Chondrocyte (in vitro differentiated cells): ENCODE results near the gene GRIP2. TPM values are rescaled to one million over a fixed set of nuclear protein-coding genes. Genes with fewer than 3 reads are reported as not detected.

Source experiments
- DNase-seq: peaks from one replicate; pipeline ENCODE4 v3.0.0; 2021; ENCODE audit warnings: mixed read lengths, low spot score
- H3K27ac Mint-ChIP-seq: one replicate; pipeline ENCODE4 v1.8.0; 2021; ENCODE audit warnings: mild to moderate bottlenecking, moderate library complexity, mixed read lengths; ENCODE audit not compliant: unreplicated experiment
- H3K27me3 Mint-ChIP-seq: 2 replicates; pipeline ENCODE4 v1.8.0; 2021; ENCODE audit warnings: low read depth, mixed read lengths
- H3K36me3 Mint-ChIP-seq: 2 replicates; pipeline ENCODE4 v1.8.0; 2021; ENCODE audit warnings: low read depth, mixed read lengths
- H3K4me1 Mint-ChIP-seq: 2 replicates; pipeline ENCODE4 v1.8.0; 2021; ENCODE audit warnings: low read depth, mild to moderate bottlenecking, mixed read lengths
- H3K4me3 Mint-ChIP-seq: one replicate; pipeline ENCODE4 v1.8.0; 2021; ENCODE audit warnings: mild to moderate bottlenecking, moderate library complexity, mixed read lengths; ENCODE audit not compliant: unreplicated experiment
- H3K9me3 Mint-ChIP-seq: 2 replicates; pipeline ENCODE4 v1.8.0; 2021; ENCODE audit warnings: low read depth, mixed read lengths
- CTCF ChIP-seq: fragments of 200-600 bp; sonication (generic); IDR thresholded peaks from 2 replicates; pipeline ENCODE4 v1.5.0; 2021; ENCODE audit warnings: antibody characterized with exemption, mild to moderate bottlenecking, moderate library complexity
- total RNA-seq: library from RNA; stranded (reverse); gene quantifications from 3 replicates; pipeline ENCODE4 v1.2.1, GENCODE V29; 2021

Gene GRIP2
- total RNA-seq, 1 donor from 2014 or later: 0.20 TPM

- no peaks in the 10 kb centered on the region for H3K27me3 Mint-ChIP-seq
- peaks cover 42% of the 10 kb centered on the region for H3K36me3 Mint-ChIP-seq
- H3K4me3 Mint-ChIP-seq: no peak overlapping the region
- no peak for TF ChIP-seq CTCF
- peaks cover 3% of the 10 kb centered on the region for H3K9me3 Mint-ChIP-seq
- no peak for DNase-seq
- H3K4me1 Mint-ChIP-seq: peaks cover 36% of the 10 kb centered on the region
- no peak overlapping the region for H3K27ac Mint-ChIP-seq
Observed at GRCh38 chr3:14448756-14449727, 91.1 kb downstream of the GRIP2 start.

- peaks cover 43% of the 10 kb centered on the region for H3K36me3 Mint-ChIP-seq
- H3K27me3 Mint-ChIP-seq: no peaks in the 10 kb centered on the region
- peaks cover 26% of the 10 kb centered on the region for H3K4me1 Mint-ChIP-seq
- no peak for TF ChIP-seq CTCF
- peaks cover 3% of the 10 kb centered on the region for H3K9me3 Mint-ChIP-seq
- no peak for DNase-seq
- H3K27ac Mint-ChIP-seq: no peak overlapping the region
- H3K4me3 Mint-ChIP-seq: no peak overlapping the region
Observed at GRCh38 chr3:14448063-14448462, 92.1 kb downstream of the GRIP2 start.

- Mint-ChIP-seq H3K27ac (no peak overlapping the region), H3K9me3 (peaks cover 3% of the 10 kb centered on the region), H3K27me3 (no peaks in the 10 kb centered on the region), H3K36me3 (peaks cover 43% of the 10 kb centered on the region), H3K4me3 (no peak overlapping the region), H3K4me1 (peaks cover 16% of the 10 kb centered on the region)
- DNase-seq: no peak
- TF ChIP-seq CTCF: no peak
Observed at GRCh38 chr3:14446988-14447570, 93.1 kb downstream of the GRIP2 start.

GRCh38 chr3:14445773-14446172 is 94.4 kb downstream of the GRIP2 start:
- no peaks in the 10 kb centered on the region for H3K27me3 Mint-ChIP-seq
- peaks cover 3% of the 10 kb centered on the region for H3K9me3 Mint-ChIP-seq
- TF ChIP-seq CTCF: no peak
- H3K4me3 Mint-ChIP-seq: no peak overlapping the region
- no peak overlapping the region for H3K27ac Mint-ChIP-seq
- no peak for DNase-seq
- peaks cover 37% of the 10 kb centered on the region for H3K36me3 Mint-ChIP-seq
- H3K4me1 Mint-ChIP-seq: peaks cover 13% of the 10 kb centered on the region

GRCh38 chr3:14444380-14444779 is 95.8 kb downstream of the GRIP2 start:
- H3K4me1 Mint-ChIP-seq: peaks cover 27% of the 10 kb centered on the region
- no peak overlapping the region for H3K27ac Mint-ChIP-seq
- H3K27me3 Mint-ChIP-seq: no peaks in the 10 kb centered on the region
- peaks cover 32% of the 10 kb centered on the region for H3K36me3 Mint-ChIP-seq
- H3K4me3 Mint-ChIP-seq: no peak overlapping the region
- DNase-seq: no peak
- TF ChIP-seq CTCF: no peak
- peaks cover 3% of the 10 kb centered on the region for H3K9me3 Mint-ChIP-seq
